Measurements from ENCODE around the gene KRTAP22-1.

The KRTAP22-1 gene

DNA sequence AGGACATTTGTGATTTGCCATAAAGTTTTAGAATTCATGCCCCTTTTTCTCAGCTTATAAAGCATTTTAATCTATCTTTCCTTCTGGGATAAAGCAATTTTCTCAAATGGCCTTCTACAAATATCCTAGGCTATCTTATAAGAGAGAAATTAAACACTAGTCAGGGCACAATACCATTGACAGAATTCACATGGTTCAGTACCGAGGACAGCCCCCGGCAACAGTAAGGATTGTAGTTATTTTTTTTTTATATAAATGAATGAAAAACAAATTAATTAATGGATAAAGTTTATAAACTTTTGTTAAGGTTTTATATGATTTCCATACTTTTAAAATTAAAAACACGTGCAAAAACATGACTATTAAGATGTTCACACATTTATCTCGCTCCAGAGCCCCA is 27.2 kb downstream of the KRTAP22-1 start:
- no peak for DNase-seq

- DNase-seq = no peak
Measured at GRCh38 chr21:30629200-30629599, 28.3 kb downstream of the KRTAP22-1 start.

- DNase-seq = no peak
Measured at GRCh38 chr21:30634906-30635305, 34.0 kb downstream of the KRTAP22-1 start, which contains the start of gene KRTAP20-2. TSS of gene KRTAP20-2 (plus strand) at chr21:30635206. CDS start at chr21:30635264, 58 bp downstream.

- no peak for DNase-seq
Measured at GRCh38 chr21:30638686-30639085, 37.8 kb downstream of the KRTAP22-1 start.

GRCh38 chr21:30642564-30642963 is 41.7 kb downstream of the KRTAP22-1 start, which contains the start of gene KRTAP20-3:
TSS of gene KRTAP20-3 (plus strand) at chr21:30642864.
- DNase-seq = no peak

DNA sequence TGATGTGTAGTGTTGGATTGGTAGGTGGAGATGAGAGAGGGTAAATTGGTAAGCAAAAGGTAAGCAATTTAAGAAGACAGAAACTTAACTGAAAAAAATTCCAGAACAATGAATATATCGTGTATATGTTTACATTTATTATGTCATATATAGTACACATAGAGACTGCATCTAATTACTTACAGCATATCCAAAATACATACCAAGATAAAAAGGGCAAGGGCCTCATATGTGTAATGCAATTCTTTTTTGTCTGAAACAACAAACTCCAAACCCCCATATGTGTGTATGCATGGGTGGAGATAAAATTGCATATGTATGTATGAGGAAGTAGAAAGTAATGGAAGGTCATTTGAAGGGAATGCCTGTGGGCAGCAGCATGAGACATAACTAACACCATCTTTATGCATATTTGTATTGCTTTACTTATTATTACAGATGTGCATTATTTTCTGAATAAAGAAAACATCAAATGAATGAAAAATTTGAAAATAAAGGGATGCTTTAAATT is 46.1 kb downstream of the KRTAP22-1 start:
- no peak for DNase-seq

Data from DMS79 treated with DMSO at 0.1 percent for 48 hours (cell line).